Dermis microvascular lymphatic vessel endothelial cell (primary cell): ENCODE data around the gene CYP2A6. TPM values are rescaled to one million over a fixed set of nuclear protein-coding genes. Genes with fewer than 3 reads are reported as not detected.
"Not testable (repeated sequence)": the region's sequence is repeated elsewhere in the genome, so short reads cannot be mapped to it uniquely, and the experiment has no call there.

Source experiments
- DNase-seq, 2 donors: peaks; one replicate each; pipeline versions ENCODE4 v3.0.0 to v3.0.0-alpha.2; 2010; ENCODE audit warnings: low read depth in 2 of 2
- total RNA-seq: library from RNA; depleted of rRNA; stranded (reverse); fragments of >200 nt; gene quantifications from 2 replicates; pipeline ENCODE4 v1.2.1, GENCODE V29; 2014

The CYP2A6 gene
- not detected in 2 replicates for total RNA-seq

- DNase-seq = not testable (repeated sequence)
Measured at GRCh38 chr19:40850277-40850676, at the start of gene CYP2A6. Gene CYP2A6, minus strand, starts transcription at chr19:40850447. Its CDS starts 21 bp downstream, at chr19:40850426.

- not testable (repeated sequence) for DNase-seq
Measured at GRCh38 chr19:40899964-40900363, 49.7 kb upstream of the CYP2A6 start.

- DNase-seq = not testable (repeated sequence)
Measured at GRCh38 chr19:40896843-40897789, 46.9 kb upstream of the CYP2A6 start.

GRCh38 chr19:40896418-40896796, 46.2 kb upstream of the CYP2A6 start:
- no peak for DNase-seq

- DNase-seq = no peak
Measured at GRCh38 chr19:40893112-40893511, 42.9 kb upstream of the CYP2A6 start.

GRCh38 chr19:40889366-40889765, 39.1 kb upstream of the CYP2A6 start:
- DNase-seq = no peak

- DNase-seq = no peak
Measured at GRCh38 chr19:40888191-40888590, 37.9 kb upstream of the CYP2A6 start.

GRCh38 chr19:40884187-40884931, 34.1 kb upstream of the CYP2A6 start:
- DNase-seq = not testable (repeated sequence)

- not testable (repeated sequence) for DNase-seq
Measured at GRCh38 chr19:40882062-40882461, 31.8 kb upstream of the CYP2A6 start, which contains the start of gene CYP2A7. Gene CYP2A7, minus strand, starts transcription at chr19:40882231. Its CDS starts 21 bp downstream, at chr19:40882210.

GRCh38 chr19:40879349-40879748, 29.1 kb upstream of the CYP2A6 start:
- not testable (repeated sequence) for DNase-seq

GRCh38 chr19:40875526-40875951, 25.3 kb upstream of the CYP2A6 start:
- DNase-seq = not testable (repeated sequence)

GRCh38 chr19:40874874-40875273, 24.6 kb upstream of the CYP2A6 start:
- DNase-seq = not testable (repeated sequence)

- not testable (repeated sequence) for DNase-seq
Measured at GRCh38 chr19:40873873-40874272, 23.6 kb upstream of the CYP2A6 start.

GRCh38 chr19:40872209-40872608, 22.0 kb upstream of the CYP2A6 start:
- DNase-seq = no peak

- DNase-seq = no peak
Measured at GRCh38 chr19:40867701-40868100, 17.5 kb upstream of the CYP2A6 start.

GRCh38 chr19:40864739-40865496, 14.7 kb upstream of the CYP2A6 start:
- DNase-seq = not testable (repeated sequence)

- DNase-seq = no peak
Measured at GRCh38 chr19:40862785-40863184, 12.5 kb upstream of the CYP2A6 start.

- DNase-seq = no peak
Measured at GRCh38 chr19:40862333-40862732, 12.1 kb upstream of the CYP2A6 start.

- no peak for DNase-seq
Measured at GRCh38 chr19:40858109-40858508, 7.9 kb upstream of the CYP2A6 start.

GRCh38 chr19:40852467-40853152, 2.4 kb upstream of the CYP2A6 start:
- not testable (repeated sequence) for DNase-seq

GRCh38 chr19:40846722-40847121, 3.5 kb downstream of the CYP2A6 start:
- not testable (repeated sequence) for DNase-seq
